Left ventricle myocardium inferior (tissue), 1 donor: ENCODE measurements around the gene ERRFI1. TPM values are rescaled to one million over a fixed set of nuclear protein-coding genes. Genes with fewer than 3 reads are reported as not detected.

Experiments
- DNase-seq: peaks from one replicate; pipeline ENCODE4 v3.0.0-alpha.2; 2020
- H3K27ac ChIP-seq: fragments of 200-600 bp; replicated peaks from 2 replicates; pipeline ENCODE4 v1.8.0; 2021
- H3K27me3 ChIP-seq: fragments of 200-600 bp; 2 replicates; pipeline ENCODE4 v1.8.0; 2021; ENCODE audit warnings: low read depth
- H3K36me3 ChIP-seq: fragments of 200-600 bp; 2 replicates; pipeline ENCODE4 v1.8.0; 2021
- H3K4me1 ChIP-seq: fragments of 200-600 bp; 2 replicates; pipeline ENCODE4 v1.8.0; 2021
- H3K4me3 ChIP-seq: fragments of 200-600 bp; 2 replicates; pipeline ENCODE4 v1.8.0; 2021; ENCODE audit warnings: mild to moderate bottlenecking, moderate library complexity
- H3K9me3 ChIP-seq: fragments of 200-600 bp; replicated peaks from 2 replicates; pipeline ENCODE4 v1.8.0; 2021
- CTCF ChIP-seq: fragments of 200-600 bp; IDR thresholded peaks from 2 replicates; pipeline ENCODE4 v1.8.0; 2021; ENCODE audit warnings: antibody characterized with exemption, mild to moderate bottlenecking, borderline replicate concordance
- intact Hi-C: fragments of 100-400 bp; cut with micrococcal nuclease; formaldehyde crosslinking; loops from one replicate; pipeline ENCODE4 v1.11.0; 2022
- total RNA-seq: library from RNA; stranded (reverse); fragmentation: NEBNext Ultra II Directional; extraction: Animal tissue kit (Norgen Biotek cat#: 25700); gene quantifications from one replicate; pipeline ENCODE4 v1.2.1, GENCODE V29; 2021
- donor health status: DM: no; HTN: yes; CAD: no; lungs with severe emphysema.

The ERRFI1 gene
- total RNA-seq, 1 donor from 2014 or later: 10.8 TPM

GRCh38 chr1:8021676-8022266, 4.3 kb downstream of the ERRFI1 start:
- DNase-seq: no peak
- no peak overlapping the region for H3K27ac ChIP-seq
- TF ChIP-seq CTCF: no peak
- intact Hi-C loops: no loop called here
- no peaks in the 10 kb centered on the region for H3K36me3 ChIP-seq
- no peaks in the 10 kb centered on the region for H3K27me3 ChIP-seq
- H3K4me1 ChIP-seq: peaks cover 89% of the 10 kb centered on the region
- H3K9me3 ChIP-seq: no peaks in the 10 kb centered on the region
- H3K4me3 ChIP-seq: no peak overlapping the region

GRCh38 chr1:8020032-8020431, 6.1 kb downstream of the ERRFI1 start:
- H3K4me1 ChIP-seq: peaks cover 91% of the 10 kb centered on the region
- H3K36me3 ChIP-seq: no peaks in the 10 kb centered on the region
- no peak for DNase-seq
- no peaks in the 10 kb centered on the region for H3K9me3 ChIP-seq
- peak overlapping the region; percentile 2 for H3K27ac ChIP-seq
- no peak for TF ChIP-seq CTCF
- no peaks in the 10 kb centered on the region for H3K27me3 ChIP-seq
- intact Hi-C loops: no loop called here
- no peak overlapping the region for H3K4me3 ChIP-seq

DNA sequence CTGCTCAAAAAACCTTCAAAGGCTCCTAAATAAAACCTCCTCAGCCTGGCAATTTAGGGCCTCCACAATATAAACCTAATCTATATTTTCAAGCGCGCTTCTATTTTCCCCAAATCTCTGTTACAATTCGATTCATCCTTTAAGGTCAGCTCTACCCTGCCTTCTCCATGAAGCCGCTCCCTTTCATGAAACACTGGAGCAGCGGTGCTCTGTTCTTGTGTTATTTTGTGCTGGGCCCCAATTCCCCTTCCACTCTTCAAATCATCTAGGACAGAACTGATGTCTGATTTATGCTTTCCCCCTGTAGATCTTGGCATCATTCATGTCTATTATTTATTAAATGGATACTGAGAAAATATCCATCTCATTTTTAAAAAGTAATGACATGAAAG, 6.9 kb downstream of the ERRFI1 start:
- no peak for TF ChIP-seq CTCF
- intact Hi-C loops: loop anchor here (5.0 kb wide), 1 partner anchor 37 kb away; no protein-coding TSS in a partner anchor
- no peak overlapping the region for H3K27ac ChIP-seq

DNA sequence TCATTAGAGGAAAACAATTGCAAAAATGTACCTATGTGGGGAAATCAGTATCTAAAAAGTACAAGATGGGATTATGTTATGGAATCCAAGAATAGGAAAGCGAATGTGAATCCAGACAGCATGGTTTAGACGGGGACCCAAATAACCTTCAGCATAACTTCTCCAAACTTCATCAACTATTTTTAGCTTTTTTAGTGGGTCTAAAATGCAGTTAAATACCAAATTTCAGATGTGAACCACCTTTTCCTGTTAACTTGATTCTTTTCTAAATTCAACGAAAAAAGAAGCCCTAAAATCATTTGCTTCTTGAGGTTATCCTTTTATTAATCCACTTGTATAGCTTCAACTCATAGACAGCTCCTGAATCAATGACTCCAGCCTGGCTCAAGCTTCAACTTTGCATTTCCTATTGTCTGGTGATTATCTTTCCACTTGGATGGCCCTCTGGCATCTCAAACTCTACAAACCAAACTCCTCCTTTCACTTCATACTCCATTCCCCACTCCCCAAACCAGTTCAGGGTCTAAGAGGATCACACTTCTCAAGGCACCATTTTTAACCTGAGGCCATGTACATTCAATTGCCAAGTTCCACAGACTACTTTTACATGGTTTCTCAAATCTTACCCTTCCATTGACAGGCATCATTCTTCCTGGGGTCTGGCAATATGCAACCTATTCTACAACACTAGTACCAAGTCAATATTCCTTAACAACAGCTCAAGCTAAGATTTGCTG, 7.4 kb downstream of the ERRFI1 start:
- no peak for DNase-seq
- no peak overlapping the region for H3K4me3 ChIP-seq
- no peaks in the 10 kb centered on the region for H3K27me3 ChIP-seq
- H3K27ac ChIP-seq: no peak overlapping the region
- peaks cover 83% of the 10 kb centered on the region for H3K4me1 ChIP-seq
- H3K36me3 ChIP-seq: peaks cover 10% of the 10 kb centered on the region
- intact Hi-C loops: loop anchor here (5.0 kb wide), 1 partner anchor 36 kb away; no protein-coding TSS in a partner anchor
- no peak for TF ChIP-seq CTCF
- no peaks in the 10 kb centered on the region for H3K9me3 ChIP-seq

More for the DNA sequence above, 6.9 kb downstream of the ERRFI1 start:
- Histone ChIP-seq H3K9me3 (no peaks in the 10 kb centered on the region), H3K4me1 (peaks cover 89% of the 10 kb centered on the region), H3K27me3 (no peaks in the 10 kb centered on the region), H3K36me3 (peaks cover 4% of the 10 kb centered on the region), H3K4me3 (no peak overlapping the region)
- no peak for DNase-seq

DNA sequence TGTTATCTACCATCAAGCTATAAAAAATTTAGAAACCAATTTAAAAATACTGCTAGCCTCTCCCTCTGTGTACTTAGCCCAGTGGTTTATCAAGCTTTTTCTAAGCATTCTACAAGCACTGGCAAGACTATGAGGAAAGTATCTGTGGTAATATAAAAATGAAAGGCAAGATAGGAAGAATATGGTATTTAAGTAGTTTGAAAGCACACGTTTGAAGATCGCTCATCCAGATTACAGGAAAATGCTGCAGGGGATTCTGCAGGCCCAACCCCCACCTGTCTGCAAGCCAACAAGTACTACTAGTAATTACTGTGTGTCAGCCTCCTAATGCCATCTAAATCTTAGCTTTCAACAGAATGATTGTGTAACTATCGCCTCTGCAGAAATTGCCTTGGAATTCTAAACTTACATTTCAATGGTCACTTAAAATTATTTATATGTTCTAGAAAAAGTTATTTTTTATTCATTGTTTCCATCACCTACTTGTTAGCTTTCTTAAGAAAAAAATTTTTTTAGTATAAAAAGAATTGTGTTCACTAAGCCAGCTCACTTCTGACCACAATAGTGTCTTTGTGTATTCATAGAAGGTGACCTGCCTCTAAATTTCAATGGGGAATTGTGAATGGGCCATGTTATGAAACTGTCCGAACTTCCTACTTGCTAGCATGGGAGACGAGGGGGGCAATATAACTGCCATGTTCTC, 8.5 kb downstream of the ERRFI1 start:
- Histone ChIP-seq H3K9me3 (no peaks in the 10 kb centered on the region), H3K4me3 (no peak overlapping the region), H3K27me3 (no peaks in the 10 kb centered on the region), H3K4me1 (peaks cover 73% of the 10 kb centered on the region), H3K36me3 (peaks cover 20% of the 10 kb centered on the region), H3K27ac (peak overlapping the region; percentile 72)
- no peak for TF ChIP-seq CTCF
- intact Hi-C loops: loop anchor here (5.0 kb wide), 1 partner anchor 35 kb away; no protein-coding TSS in a partner anchor
- no peak for DNase-seq
